HL-60 (cell line): ENCODE data around the gene CCDC40.

Experiments
- GABPA ChIP-seq: IDR thresholded peaks from 2 replicates; pipeline ENCODE4 v1.6.1; 2012; ENCODE audit warnings: low read depth
- TF ChIP-seq, protein P1 (sequence below): IDR thresholded peaks from one replicate; pipeline ENCODE4 v1.5.1; 2011; ENCODE audit warnings: low read length, control low read depth, inconsistent platforms; ENCODE audit not compliant: insufficient read depth

DNA sequence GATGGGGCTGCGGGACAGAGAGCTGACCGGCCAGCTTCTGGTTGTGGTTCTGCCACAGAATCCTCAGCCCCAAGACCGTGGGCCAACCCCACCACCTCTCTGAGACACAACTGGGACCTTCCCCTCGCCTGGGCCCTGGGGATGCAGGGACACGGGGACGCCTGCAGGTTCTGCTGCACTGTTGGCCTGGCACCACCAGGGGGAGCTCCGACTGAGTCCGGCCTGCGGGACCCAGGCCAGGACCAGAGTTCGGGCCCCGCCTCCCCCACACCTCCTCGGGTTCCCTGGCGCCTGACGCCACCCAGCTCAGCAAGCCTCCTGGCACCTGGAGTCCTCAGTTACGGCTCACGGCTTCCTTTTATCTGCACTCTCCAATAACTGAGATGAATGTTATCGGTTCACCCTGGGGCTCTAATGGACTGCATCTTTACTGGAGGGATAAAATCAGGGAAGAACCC lies 28.0 kb upstream of the CCDC40 start:
- TF ChIP-seq, protein P1, sequence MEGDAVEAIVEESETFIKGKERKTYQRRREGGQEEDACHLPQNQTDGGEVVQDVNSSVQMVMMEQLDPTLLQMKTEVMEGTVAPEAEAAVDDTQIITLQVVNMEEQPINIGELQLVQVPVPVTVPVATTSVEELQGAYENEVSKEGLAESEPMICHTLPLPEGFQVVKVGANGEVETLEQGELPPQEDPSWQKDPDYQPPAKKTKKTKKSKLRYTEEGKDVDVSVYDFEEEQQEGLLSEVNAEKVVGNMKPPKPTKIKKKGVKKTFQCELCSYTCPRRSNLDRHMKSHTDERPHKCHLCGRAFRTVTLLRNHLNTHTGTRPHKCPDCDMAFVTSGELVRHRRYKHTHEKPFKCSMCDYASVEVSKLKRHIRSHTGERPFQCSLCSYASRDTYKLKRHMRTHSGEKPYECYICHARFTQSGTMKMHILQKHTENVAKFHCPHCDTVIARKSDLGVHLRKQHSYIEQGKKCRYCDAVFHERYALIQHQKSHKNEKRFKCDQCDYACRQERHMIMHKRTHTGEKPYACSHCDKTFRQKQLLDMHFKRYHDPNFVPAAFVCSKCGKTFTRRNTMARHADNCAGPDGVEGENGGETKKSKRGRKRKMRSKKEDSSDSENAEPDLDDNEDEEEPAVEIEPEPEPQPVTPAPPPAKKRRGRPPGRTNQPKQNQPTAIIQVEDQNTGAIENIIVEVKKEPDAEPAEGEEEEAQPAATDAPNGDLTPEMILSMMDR, result peak; percentile 80
- no peak for TF ChIP-seq GABPA
